GM12892 (cell line): ENCODE data around the gene ATP6V1A.
"Not testable (repeated sequence)": the region's sequence is repeated elsewhere in the genome, so short reads cannot be mapped to it uniquely, and the experiment has no call there.

ENCODE experiments used
- POLR2A ChIP-seq: IDR thresholded peaks from 2 replicates; pipeline ENCODE4 v1.6.1; 2011; ENCODE audit warnings: low read depth, low read length, control low read depth
- POLR2AphosphoS5 ChIP-seq: IDR thresholded peaks from 2 replicates; pipeline ENCODE4 v1.6.1; 2011; ENCODE audit warnings: low read depth, low read length, control low read depth

GRCh38 chr3:113850391-113850790 is 103.6 kb downstream of the ATP6V1A start:
- not testable (repeated sequence) for TF ChIP-seq POLR2A, POLR2AphosphoS5
